OCI-LY7 (cell line): ENCODE results near the gene MICAL3. TPM values are rescaled to one million over a fixed set of nuclear protein-coding genes. Genes with fewer than 3 reads are reported as not detected.

Experiments used
- BruUV-seq: library from RNA; stranded (reverse); fragments of 400-500 nt; replicated peaks from 2 replicates; lab custom pipeline; 2021; lab: Mats Ljungman, UMichigan
- CTCF ChIA-PET: fragments of 300-600 bp; sonication (Branson Sonifier 250); formaldehyde crosslinking; loops from one replicate; lab custom pipeline; 2022; ENCODE audit warnings: antibody characterized with exemption; ENCODE audit not compliant: unreplicated experiment; lab: Charles Lee
- POLR2A ChIA-PET: fragments of 300-600 bp; sonication (Branson Sonifier 250); formaldehyde crosslinking; loops from one replicate; lab custom pipeline; 2022; ENCODE audit warnings: antibody characterized with exemption; lab: Charles Lee
- DNase-seq: peaks from one replicate; pipeline ENCODE4 v3.0.0-alpha.2; 2015; ENCODE audit warnings: low spot score
- H2AFZ ChIP-seq: fragments of 200-600 bp; sonication (generic), shearing (Covaris generic); 2 replicates; pipeline ENCODE4 v1.6.1; 2014; ENCODE audit warnings: mild to moderate bottlenecking, antibody characterized with exemption, low read length, moderate library complexity
- H3K27ac ChIP-seq: fragments of 200-600 bp; sonication (generic); 2 replicates; pipeline ENCODE4 v1.5.1; 2014; ENCODE audit warnings: mixed run types, low read depth, mild to moderate bottlenecking, moderate library complexity, low read length, inconsistent platforms; ENCODE audit not compliant: poor library complexity, severe bottlenecking
- H3K36me3 ChIP-seq: fragments of 200-600 bp; sonication (generic); 2 replicates; pipeline ENCODE4 v1.6.1; 2014; ENCODE audit warnings: mild to moderate bottlenecking, antibody characterized with exemption, low read length, moderate library complexity, mixed read lengths; ENCODE audit not compliant: insufficient read depth
- H3K4me1 ChIP-seq: fragments of 200-600 bp; sonication (generic); 2 replicates; pipeline ENCODE4 v1.5.1; 2014; ENCODE audit warnings: mild to moderate bottlenecking, low read length; ENCODE audit not compliant: insufficient read depth, poor library complexity, severe bottlenecking
- H3K4me2 ChIP-seq: fragments of 200-600 bp; sonication (generic); 2 replicates; pipeline ENCODE4 v1.6.1; 2014; ENCODE audit warnings: mild to moderate bottlenecking, low read length
- H3K4me3 ChIP-seq: fragments of 200-600 bp; sonication (generic); 2 replicates; pipeline ENCODE4 v1.5.1; 2014; ENCODE audit warnings: mild to moderate bottlenecking, low read depth, low read length; ENCODE audit not compliant: poor library complexity, severe bottlenecking
- H3K79me2 ChIP-seq: fragments of 200-600 bp; sonication (generic); 2 replicates; pipeline ENCODE4 v1.6.1; 2016; ENCODE audit warnings: low read depth, mild to moderate bottlenecking, low read length, moderate library complexity, mixed read lengths; ENCODE audit not compliant: insufficient read depth
- H3K9me2 ChIP-seq: fragments of 200-600 bp; sonication (generic); 2 replicates; pipeline ENCODE4 v1.6.1; 2016; ENCODE audit warnings: mild to moderate bottlenecking, low read length, mixed read lengths; ENCODE audit not compliant: insufficient read depth
- H3K9me3 ChIP-seq: fragments of 200-600 bp; sonication (generic); 2 replicates; pipeline ENCODE4 v1.6.1; 2014; ENCODE audit warnings: mild to moderate bottlenecking, mixed run types, low read length, mixed read lengths
- H4K20me1 ChIP-seq: fragments of 200-600 bp; sonication (generic); 2 replicates; pipeline ENCODE4 v1.6.1; 2014; ENCODE audit warnings: mild to moderate bottlenecking, antibody characterized with exemption, low read length, moderate library complexity, mixed read lengths; ENCODE audit not compliant: insufficient read depth
- EZH2phosphoT487 ChIP-seq: fragments of 200-600 bp; sonication (generic); IDR thresholded peaks from 2 replicates; pipeline ENCODE4 v1.6.1; 2018; ENCODE audit warnings: low read depth, borderline replicate concordance, mild to moderate bottlenecking, mixed run types, antibody characterized with exemption, low read length, moderate library complexity, mixed read lengths
- intact Hi-C: fragments of 100-400 bp; cut with micrococcal nuclease; formaldehyde crosslinking; loops from one replicate; pipeline ENCODE4 v1.10.0; 2022; ENCODE audit not compliant: unreplicated experiment
- total RNA-seq, 2 experiments: library from RNA; depleted of rRNA in 1 of 2; stranded (reverse); fragments of >200 nt in 1 of 2; shearing (Covaris generic) in 1 of 2; gene quantifications; 2 replicates each; pipeline ENCODE4 v1.2.3, GENCODE V29; 2014 to 2022
- TF ChIP-seq, protein P1 (sequence below): fragments of 200-600 bp; sonication (generic); conservative IDR thresholded peaks from 2 replicates; pipeline ENCODE4 v1.5.1; 2014; ENCODE audit warnings: mild to moderate bottlenecking, antibody characterized with exemption, low read length, moderate library complexity, mixed read lengths

Gene MICAL3
- total RNA-seq, 2 experiments from 2014 or later, result 80.9 to 210 TPM

DNA sequence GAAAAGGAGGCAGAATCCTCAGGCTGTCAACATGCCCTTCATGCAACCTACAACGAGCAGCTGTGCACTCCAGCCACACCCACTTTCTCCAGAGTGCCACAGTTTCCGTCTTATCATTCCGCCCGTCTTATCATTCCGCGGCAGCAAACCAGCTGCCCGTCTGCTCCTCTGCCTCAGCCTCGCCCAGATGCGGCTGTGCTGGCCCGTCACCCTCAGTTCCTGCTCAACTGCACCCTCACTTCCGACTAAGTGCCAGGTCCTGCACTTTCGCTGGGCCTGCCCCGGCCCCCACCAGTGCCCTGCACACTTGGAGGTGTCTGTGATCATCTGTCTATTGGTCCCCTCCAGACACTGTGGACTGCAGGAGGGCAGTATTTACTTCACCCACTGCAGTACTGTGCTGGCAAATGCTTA, 43.7 kb downstream of the MICAL3 start:
- peak overlapping the region; percentile 64 for H3K27ac ChIP-seq
- no TSS peak for BruUV-seq

DNA sequence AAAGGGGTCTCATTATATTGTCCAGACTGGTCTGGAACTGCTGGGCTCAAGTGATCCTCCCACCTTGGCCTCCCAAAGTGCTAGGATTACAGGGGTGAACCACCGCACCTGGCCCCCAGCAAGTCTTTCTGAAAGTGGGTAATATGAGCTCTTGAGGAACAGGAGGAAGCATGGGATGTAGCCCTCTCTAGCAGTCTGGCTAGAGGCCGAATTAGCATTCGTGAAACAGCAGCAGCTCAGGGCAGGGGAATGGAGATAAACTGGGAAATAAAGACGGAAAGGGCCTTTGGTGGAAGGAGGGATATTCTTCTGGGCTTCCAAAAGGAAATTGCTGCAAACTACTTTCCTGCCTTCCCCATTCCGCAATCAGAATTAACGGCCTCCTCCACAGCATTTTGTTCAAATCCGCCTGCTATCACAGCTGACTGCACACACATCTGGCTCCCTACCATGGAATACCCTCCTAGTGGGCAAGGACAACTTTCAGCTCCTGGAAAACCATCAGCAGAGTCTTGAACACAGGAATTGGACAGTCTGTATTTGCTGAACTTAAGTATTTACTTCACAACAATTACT, 44.3 kb downstream of the MICAL3 start:
- no peak for DNase-seq
- ChIA-PET POLR2A (interaction anchor here (0.9 kb wide), 1 partner anchor 17 kb away, joined by 3 read pairs; no protein-coding TSS in a partner anchor), CTCF (interaction anchor here (0.6 to 0.7 kb wide), 2 partner anchors 20 to 158 kb away, joined by 3 read pairs; no protein-coding TSS in a partner anchor)
- H2AFZ ChIP-seq, result no peak overlapping the region
- peaks cover 100% of the 10 kb centered on the region for H3K79me2 ChIP-seq
- no peaks in the 10 kb centered on the region for H3K9me2 ChIP-seq
- intact Hi-C loops, result no loop called here
- peaks cover 66% of the 10 kb centered on the region for H3K4me1 ChIP-seq
- no TSS peak for BruUV-seq
- peaks cover 49% of the 10 kb centered on the region for H4K20me1 ChIP-seq
- peak overlapping the region; percentile 52 for H3K4me3 ChIP-seq
- peaks cover 4% of the 10 kb centered on the region; the same call in 1 of the 2 replicates for H3K9me3 ChIP-seq
- peak overlapping the region; percentile 64 for H3K27ac ChIP-seq
- peak overlapping the region; percentile 83 for H3K4me2 ChIP-seq
- TF ChIP-seq EZH2phosphoT487, result no peak
- TF ChIP-seq, protein P1, sequence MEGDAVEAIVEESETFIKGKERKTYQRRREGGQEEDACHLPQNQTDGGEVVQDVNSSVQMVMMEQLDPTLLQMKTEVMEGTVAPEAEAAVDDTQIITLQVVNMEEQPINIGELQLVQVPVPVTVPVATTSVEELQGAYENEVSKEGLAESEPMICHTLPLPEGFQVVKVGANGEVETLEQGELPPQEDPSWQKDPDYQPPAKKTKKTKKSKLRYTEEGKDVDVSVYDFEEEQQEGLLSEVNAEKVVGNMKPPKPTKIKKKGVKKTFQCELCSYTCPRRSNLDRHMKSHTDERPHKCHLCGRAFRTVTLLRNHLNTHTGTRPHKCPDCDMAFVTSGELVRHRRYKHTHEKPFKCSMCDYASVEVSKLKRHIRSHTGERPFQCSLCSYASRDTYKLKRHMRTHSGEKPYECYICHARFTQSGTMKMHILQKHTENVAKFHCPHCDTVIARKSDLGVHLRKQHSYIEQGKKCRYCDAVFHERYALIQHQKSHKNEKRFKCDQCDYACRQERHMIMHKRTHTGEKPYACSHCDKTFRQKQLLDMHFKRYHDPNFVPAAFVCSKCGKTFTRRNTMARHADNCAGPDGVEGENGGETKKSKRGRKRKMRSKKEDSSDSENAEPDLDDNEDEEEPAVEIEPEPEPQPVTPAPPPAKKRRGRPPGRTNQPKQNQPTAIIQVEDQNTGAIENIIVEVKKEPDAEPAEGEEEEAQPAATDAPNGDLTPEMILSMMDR, result no peak
- H3K36me3 ChIP-seq, result peaks cover 39% of the 10 kb centered on the region

More for the DNA sequence above, 43.7 kb downstream of the MICAL3 start:
- H3K36me3 ChIP-seq, result peaks cover 39% of the 10 kb centered on the region
- H3K4me3 ChIP-seq, result peak overlapping the region; percentile 52
- peaks cover 100% of the 10 kb centered on the region for H3K79me2 ChIP-seq
- DNase-seq, result peak; percentile 75
- POLR2A ChIA-PET, result interaction anchor here (0.9 kb wide), 1 partner anchor 16 kb away, joined by 3 read pairs; no protein-coding TSS in a partner anchor
- H4K20me1 ChIP-seq, result peaks cover 44% of the 10 kb centered on the region
- intact Hi-C loops, result no loop called here
- TF ChIP-seq, protein P1, result no peak
- peaks cover 65% of the 10 kb centered on the region for H3K4me1 ChIP-seq
- no peaks in the 10 kb centered on the region for H3K9me2 ChIP-seq
- H3K9me3 ChIP-seq, result peaks cover 4% of the 10 kb centered on the region; the same call in 1 of the 2 replicates
- H3K4me2 ChIP-seq, result peak overlapping the region; percentile 83
- no peak overlapping the region for H2AFZ ChIP-seq
- CTCF ChIA-PET, result interaction anchor here (0.6 to 0.7 kb wide), 2 partner anchors 21 to 159 kb away, joined by 3 read pairs; no protein-coding TSS in a partner anchor

- no peak for DNase-seq
- peaks cover 4% of the 10 kb centered on the region; the same call in 1 of the 2 replicates for H3K9me3 ChIP-seq
- TF ChIP-seq EZH2phosphoT487, result no peak
- TF ChIP-seq, protein P1, result no peak
- peaks cover 47% of the 10 kb centered on the region for H3K36me3 ChIP-seq
- H3K9me2 ChIP-seq, result no peaks in the 10 kb centered on the region
- ChIA-PET CTCF (no interaction called here), POLR2A (interaction anchor here (0.6 kb wide), 1 partner anchor 97 kb away, joined by 3 read pairs; no protein-coding TSS in a partner anchor)
- intact Hi-C loops, result no loop called here
- H2AFZ ChIP-seq, result no peak overlapping the region
- H3K4me1 ChIP-seq, result peaks cover 50% of the 10 kb centered on the region
- H3K4me3 ChIP-seq, result no peak overlapping the region
- peaks cover 41% of the 10 kb centered on the region for H4K20me1 ChIP-seq
- H3K79me2 ChIP-seq, result peaks cover 100% of the 10 kb centered on the region
- BruUV-seq, result no TSS peak
- no peak overlapping the region for H3K27ac ChIP-seq
- no peak overlapping the region for H3K4me2 ChIP-seq
These were observed 46.3 kb downstream of the MICAL3 start for GRCh38 chr22:17978027-17978426.
